Measurements from ENCODE around the gene NCBP2L.

The NCBP2L gene

DNA sequence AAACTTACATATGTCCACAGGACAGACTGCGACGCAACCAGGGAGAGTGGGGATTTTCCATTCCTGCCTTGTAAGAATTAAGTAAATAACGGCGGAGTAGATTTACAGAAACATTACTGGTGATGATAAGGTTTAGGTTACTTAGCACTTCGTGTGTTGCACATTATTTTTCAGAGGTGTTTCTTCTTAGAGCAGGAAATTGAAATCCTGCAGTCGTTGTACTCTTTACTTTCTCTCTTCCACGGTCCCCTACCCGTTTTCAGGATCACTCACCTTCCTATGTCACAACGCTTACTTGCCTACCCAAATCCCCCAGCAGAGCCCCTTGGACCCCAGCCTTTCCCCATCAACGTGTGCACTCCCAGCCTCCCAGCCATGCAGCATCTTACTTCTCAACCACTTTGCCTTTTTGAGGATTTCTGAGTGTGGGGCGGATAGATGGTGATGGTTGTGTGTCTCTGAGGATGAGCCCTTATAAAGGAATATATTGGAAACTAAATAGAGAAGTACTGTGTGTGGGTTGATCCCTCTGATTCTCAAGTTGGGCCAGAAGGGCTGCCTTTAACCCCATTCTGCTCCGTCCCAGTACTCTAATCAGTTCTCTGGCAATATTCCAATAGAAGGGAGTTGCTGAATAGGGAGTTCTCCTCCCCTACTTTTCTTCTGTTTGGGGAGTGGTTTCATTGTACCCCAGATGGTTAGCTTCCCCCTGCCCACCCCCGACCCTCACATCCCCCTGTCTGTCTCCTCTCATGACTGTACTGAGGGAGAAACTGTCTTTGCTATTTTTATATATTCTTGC, 49.7 kb downstream of the NCBP2L start:
- no peak for DNase-seq (ENCODE audit: extremely low read depth, low read depth)
- no peak for TF ChIP-seq CTCF (IDR thresholded peaks at IDR 0.05; ENCODE audit: low read depth, low read length)

DNA sequence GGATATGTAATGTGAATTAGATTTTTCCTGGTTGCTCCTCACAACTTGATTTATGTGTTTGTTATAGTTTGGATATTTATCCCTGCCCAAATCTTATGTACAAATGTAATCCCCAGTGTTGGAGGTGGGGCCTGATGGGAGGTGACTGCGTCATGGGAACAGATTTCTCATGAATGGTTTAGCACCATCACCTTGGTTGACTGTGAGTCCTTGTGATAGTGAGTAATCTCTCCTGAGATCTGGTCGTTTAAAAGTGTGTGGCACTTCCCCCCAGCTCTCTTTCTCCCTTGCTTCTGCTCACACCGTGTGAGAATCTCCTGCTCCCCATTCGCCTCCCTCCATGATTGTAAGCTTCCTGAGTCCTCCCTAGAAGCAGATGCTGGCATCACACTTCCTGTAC, 50.3 kb downstream of the NCBP2L start:
- no peak for DNase-seq (ENCODE audit: extremely low read depth, low read depth)
- no peak for TF ChIP-seq CTCF (IDR thresholded peaks at IDR 0.05; ENCODE audit: low read depth, low read length)

GRCh38 chrX:107829878-107830277, 52.3 kb downstream of the NCBP2L start:
- no peak for DNase-seq (ENCODE audit: extremely low read depth, low read depth)
- no peak for TF ChIP-seq CTCF (IDR thresholded peaks at IDR 0.05; ENCODE audit: low read depth, low read length)

DNA sequence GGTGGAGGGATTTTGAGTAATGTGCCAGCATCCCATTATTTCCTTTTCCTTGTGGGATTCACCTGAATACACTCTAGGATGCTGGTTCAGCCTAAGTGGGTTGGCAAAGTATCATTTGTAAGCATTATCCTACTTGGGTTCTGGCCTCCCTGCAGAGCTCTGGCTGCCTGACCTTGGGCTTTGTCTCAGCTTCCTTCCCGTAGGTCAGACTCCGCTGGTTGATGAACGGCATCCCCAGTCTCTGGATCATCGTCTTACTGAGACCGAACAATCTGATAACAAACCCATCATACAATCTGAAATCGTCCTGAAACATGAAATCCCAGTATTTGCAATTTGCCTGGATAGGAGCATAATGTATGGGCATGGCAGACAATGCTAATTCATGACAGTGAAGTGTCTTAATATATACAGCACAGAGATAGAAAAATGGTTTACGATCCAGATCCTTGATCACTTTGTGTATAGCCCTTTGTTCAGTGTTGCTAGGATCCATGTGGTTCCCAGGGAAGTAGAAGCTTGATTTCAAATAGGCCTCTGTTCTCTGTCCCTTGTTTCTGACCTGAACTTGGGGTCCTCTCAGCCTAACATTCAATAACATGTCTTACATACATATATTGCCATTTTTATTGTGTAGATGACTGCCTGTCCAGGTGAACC, 53.7 kb downstream of the NCBP2L start:
- TF ChIP-seq CTCF (IDR thresholded peaks at IDR 0.05; ENCODE audit: low read depth, low read length): no peak
- DNase-seq (ENCODE audit: extremely low read depth, low read depth): no peak

DNA sequence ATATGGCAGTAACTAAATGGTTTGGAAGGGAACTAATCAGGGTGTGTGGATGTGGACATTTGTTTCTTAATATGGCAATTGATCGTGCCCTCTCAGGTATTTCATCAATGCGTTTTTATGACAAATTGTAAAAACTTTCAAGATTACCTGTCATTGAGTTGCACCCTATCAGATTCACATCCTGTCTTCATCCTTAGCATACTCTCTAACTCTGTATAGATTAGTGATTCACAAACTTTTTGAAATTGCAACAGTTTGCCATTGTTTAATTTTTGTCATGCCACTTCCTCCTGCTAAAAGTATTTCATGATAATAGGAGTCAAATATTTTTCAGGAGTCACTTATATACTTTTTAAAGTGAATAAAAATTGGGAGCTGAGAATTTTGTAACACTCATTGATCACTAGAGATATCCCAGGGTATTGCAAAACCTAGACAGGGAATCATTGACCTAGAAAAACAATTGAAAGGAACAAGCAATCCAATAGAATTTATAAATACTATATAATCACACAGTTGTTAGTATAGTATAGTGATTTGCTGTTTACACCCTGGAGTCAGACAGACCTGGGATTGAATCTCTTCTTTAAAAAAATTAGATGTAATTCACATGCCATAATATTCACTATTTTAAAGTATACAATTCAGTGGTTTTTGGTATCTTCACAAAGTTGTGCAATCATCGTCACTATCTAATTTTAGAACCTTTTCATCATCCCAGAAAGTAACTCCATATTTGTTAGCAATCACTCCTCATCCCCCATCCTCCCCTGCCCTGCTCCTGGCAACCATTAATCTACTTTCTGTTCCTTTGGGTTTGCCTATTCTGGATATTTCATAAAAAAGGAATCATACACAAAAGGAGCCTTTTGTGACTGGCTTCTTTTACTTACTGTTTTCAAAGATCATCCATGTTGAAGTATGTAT, 57.0 kb downstream of the NCBP2L start:
- no peak for TF ChIP-seq CTCF (IDR thresholded peaks at IDR 0.05; ENCODE audit: low read depth, low read length)
- DNase-seq (ENCODE audit: extremely low read depth, low read depth): no peak

DNA sequence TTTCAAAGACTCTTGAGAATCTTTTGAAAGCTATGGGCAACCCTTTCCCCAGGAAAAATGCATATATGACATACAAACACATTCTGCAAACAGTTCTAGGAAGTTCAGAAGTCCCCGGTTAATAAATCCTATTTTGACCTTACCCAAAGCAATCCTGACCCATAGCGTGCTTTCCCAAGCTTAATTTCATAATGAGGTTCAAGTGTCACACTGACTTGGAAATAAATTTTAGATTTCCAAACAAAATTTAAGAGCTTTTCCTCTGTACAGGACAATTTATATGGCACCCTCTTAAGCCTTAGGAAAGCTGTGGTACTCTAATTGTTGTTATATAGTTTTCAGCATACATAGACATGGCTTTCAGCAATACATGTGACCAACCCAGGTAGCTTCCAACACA, 59.4 kb downstream of the NCBP2L start:
- no peak for DNase-seq (ENCODE audit: extremely low read depth, low read depth)
- TF ChIP-seq CTCF (IDR thresholded peaks at IDR 0.05; ENCODE audit: low read depth, low read length): no peak

Data from AG09319 (cell line).